ENCODE measurements around the gene QRICH2. TPM values are rescaled to one million over a fixed set of nuclear protein-coding genes. Genes with fewer than 3 reads are reported as not detected.

Gene QRICH2
- total RNA-seq, 1 donor from 2014 or later: 15.0 TPM

DNA sequence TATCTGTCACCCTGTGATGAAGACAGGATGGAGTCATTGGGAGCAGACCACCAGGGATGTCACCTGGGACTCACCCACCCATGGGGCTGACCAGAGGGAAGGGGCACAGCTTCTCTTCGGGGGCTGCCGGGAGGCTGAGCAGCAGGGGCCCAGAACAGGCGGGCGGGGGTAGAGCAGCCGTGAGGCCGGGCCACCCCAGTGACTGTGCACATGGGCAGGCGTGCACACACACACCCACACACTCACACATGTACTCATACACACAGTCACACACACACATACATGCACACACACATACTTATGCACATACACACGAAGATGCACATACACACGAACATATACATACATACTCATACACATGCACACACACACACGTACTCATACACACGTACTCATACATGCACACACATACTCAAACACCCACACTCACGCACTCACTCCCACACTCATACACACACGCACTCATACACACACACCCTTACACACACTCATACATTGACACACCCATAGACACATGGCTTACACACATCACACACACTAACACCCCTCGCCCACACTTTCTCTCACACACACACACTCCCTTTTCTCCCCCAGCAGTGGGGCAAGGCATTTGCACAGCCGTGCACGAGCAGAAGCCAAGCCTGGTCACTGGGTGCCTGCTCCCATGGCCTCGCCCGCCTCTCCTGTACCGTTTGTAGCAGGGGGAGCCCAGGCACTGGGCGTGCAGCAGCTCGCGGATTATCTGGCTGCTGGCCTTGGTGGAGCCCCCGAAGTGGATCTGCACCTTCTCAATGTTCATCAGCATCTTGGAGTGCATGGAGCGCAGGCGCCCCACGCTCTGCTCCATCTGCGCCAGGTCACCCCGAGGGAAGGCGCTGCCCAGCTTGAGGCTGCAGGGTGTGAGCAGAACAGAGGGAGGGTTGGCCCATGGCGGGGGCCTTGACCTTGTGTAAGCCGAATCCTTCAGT is 30.5 kb downstream of the QRICH2 start:
- H3K4me3 Mint-ChIP-seq (ENCODE audit: unreplicated experiment): peak overlapping the region; percentile 10
- peaks cover 14% of the 10 kb centered on the region for H3K27me3 Mint-ChIP-seq (ENCODE audit: unreplicated experiment)
- H3K36me3 Mint-ChIP-seq (ENCODE audit: low read depth, unreplicated experiment): peaks cover 15% of the 10 kb centered on the region
- no peak overlapping the region for H3K27ac Mint-ChIP-seq (ENCODE audit: unreplicated experiment)
- TF ChIP-seq, protein P1, sequence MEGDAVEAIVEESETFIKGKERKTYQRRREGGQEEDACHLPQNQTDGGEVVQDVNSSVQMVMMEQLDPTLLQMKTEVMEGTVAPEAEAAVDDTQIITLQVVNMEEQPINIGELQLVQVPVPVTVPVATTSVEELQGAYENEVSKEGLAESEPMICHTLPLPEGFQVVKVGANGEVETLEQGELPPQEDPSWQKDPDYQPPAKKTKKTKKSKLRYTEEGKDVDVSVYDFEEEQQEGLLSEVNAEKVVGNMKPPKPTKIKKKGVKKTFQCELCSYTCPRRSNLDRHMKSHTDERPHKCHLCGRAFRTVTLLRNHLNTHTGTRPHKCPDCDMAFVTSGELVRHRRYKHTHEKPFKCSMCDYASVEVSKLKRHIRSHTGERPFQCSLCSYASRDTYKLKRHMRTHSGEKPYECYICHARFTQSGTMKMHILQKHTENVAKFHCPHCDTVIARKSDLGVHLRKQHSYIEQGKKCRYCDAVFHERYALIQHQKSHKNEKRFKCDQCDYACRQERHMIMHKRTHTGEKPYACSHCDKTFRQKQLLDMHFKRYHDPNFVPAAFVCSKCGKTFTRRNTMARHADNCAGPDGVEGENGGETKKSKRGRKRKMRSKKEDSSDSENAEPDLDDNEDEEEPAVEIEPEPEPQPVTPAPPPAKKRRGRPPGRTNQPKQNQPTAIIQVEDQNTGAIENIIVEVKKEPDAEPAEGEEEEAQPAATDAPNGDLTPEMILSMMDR (IDR thresholded peaks at IDR 0.05; ENCODE audit: unreplicated experiment): no peak
- no peak for DNase-seq (ENCODE audit: low spot score)
- peaks cover 3% of the 10 kb centered on the region for H3K4me1 Mint-ChIP-seq (ENCODE audit: unreplicated experiment)
- no peaks in the 10 kb centered on the region for H3K9me3 Mint-ChIP-seq (ENCODE audit: unreplicated experiment)

DNA sequence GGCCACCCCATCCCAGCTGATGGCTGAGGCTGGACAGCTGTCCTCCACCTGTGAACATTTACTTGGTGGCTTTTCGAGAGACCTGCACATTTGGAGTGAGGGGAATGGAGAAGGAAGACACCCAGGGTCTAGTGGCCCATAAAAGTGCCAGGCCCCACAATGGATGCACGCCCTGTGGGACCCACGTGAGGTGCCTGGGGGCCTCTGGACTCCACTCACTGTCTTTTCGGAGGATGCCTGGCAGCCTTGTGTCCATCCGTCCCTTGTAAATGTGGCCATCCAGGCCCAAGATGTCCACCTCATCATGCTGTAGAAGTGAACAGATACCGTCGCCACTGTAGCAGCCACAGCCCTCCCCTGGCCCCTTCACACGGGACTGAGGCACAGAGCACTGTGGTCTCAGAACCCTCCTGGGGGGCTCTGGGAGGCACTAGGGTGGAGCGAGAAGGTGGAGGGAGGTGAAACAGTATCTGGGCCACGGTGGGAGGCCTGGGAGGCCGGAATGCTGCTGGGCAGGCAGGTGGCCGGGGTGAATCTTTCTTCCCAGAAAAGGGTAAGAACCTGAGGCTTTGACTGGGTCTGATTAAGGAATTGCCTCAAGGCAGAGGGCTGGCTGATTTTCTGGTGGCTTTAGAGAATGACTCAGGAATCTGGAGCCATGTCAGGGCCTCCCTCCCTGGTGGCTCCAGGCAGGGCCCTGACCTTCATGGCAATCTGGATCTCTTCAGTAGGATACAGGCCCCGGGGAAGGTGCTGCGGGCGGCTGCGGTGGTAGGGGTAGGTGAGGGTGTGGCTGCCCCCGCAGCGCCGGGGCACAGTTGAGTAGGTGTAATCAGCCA is 31.4 kb downstream of the QRICH2 start:
- no peak overlapping the region for H3K27ac Mint-ChIP-seq (ENCODE audit: unreplicated experiment)

DNA sequence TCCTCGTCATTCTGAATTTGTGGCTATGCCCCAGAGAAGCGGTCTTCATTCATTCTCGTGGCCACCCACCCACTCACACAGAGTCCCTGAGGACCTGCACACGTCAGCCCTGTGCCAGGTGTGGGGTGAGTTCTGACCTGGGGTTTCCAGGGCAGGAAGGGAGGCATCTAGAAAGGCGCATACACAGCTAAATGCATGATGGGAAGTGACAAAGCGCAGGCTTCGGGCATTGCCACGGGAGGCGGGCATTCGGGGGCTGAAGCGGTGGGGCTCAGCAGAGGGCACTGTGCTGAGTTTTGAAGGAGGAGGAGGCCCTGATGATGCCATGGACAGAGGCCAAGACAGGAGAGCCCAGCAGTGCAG is 32.0 kb downstream of the QRICH2 start:
- Mint-ChIP-seq H3K4me3 (ENCODE audit: unreplicated experiment) (no peak overlapping the region), H3K36me3 (ENCODE audit: low read depth, unreplicated experiment) (peaks cover 11% of the 10 kb centered on the region), H3K27me3 (ENCODE audit: unreplicated experiment) (peaks cover 16% of the 10 kb centered on the region), H3K27ac (ENCODE audit: unreplicated experiment) (no peak overlapping the region), H3K4me1 (ENCODE audit: unreplicated experiment) (peaks cover 7% of the 10 kb centered on the region), H3K9me3 (ENCODE audit: unreplicated experiment) (no peaks in the 10 kb centered on the region)
- TF ChIP-seq, protein P1 (IDR thresholded peaks at IDR 0.05; ENCODE audit: unreplicated experiment): no peak
- no peak for DNase-seq (ENCODE audit: low spot score)

More for the DNA sequence above, 31.4 kb downstream of the QRICH2 start:
- H3K4me1 Mint-ChIP-seq (ENCODE audit: unreplicated experiment): peaks cover 3% of the 10 kb centered on the region
- no peak overlapping the region for H3K4me3 Mint-ChIP-seq (ENCODE audit: unreplicated experiment)
- H3K9me3 Mint-ChIP-seq (ENCODE audit: unreplicated experiment): no peaks in the 10 kb centered on the region
- TF ChIP-seq, protein P1 (IDR thresholded peaks at IDR 0.05; ENCODE audit: unreplicated experiment): no peak
- DNase-seq (ENCODE audit: low spot score): no peak
- peaks cover 11% of the 10 kb centered on the region for H3K36me3 Mint-ChIP-seq (ENCODE audit: low read depth, unreplicated experiment)
- H3K27me3 Mint-ChIP-seq (ENCODE audit: unreplicated experiment): peaks cover 13% of the 10 kb centered on the region

DNA sequence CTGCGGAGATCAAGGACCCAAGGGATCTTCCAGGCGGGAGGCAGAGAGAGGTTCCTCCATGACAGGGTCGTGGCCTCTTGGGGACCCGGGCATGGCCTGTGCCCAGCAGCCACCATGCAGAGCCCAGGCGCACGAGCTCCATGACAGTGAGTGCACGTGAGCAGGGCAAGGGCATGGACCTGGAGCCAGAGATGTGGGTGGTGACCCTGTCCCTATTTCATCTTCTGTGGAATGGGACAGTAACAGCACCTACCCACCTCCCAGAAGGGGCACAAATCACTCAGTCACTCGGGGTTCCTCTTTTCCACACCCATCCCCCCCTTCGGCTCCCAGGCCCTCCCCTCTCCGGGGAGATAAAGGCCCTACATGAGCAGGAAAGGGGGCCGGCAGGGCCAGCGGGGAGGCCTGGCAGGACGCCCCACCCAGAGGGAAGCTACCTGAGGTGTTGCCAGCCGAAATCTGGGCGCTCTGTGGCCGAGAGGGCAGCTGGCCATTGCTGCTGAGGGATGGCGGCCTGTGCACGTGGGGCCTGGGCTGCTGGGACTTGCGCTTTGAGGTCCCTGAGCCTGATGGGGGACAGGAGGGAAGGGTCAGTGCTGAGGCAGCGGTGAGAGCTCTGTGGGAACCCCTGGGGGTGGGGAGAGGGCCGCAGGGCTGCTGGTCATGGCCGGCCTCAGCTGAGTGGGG is 32.6 kb downstream of the QRICH2 start:
- peaks cover 11% of the 10 kb centered on the region for H3K36me3 Mint-ChIP-seq (ENCODE audit: low read depth, unreplicated experiment)
- H3K27ac Mint-ChIP-seq (ENCODE audit: unreplicated experiment): no peak overlapping the region
- DNase-seq (ENCODE audit: low spot score): no peak
- H3K27me3 Mint-ChIP-seq (ENCODE audit: unreplicated experiment): peaks cover 21% of the 10 kb centered on the region
- H3K4me1 Mint-ChIP-seq (ENCODE audit: unreplicated experiment): peaks cover 8% of the 10 kb centered on the region
- no peak overlapping the region for H3K4me3 Mint-ChIP-seq (ENCODE audit: unreplicated experiment)
- H3K9me3 Mint-ChIP-seq (ENCODE audit: unreplicated experiment): no peaks in the 10 kb centered on the region
- TF ChIP-seq, protein P1 (IDR thresholded peaks at IDR 0.05; ENCODE audit: unreplicated experiment): no peak
